SK-N-SH (cell line): Measurements from ENCODE around the gene ETS1. TPM values are rescaled to one million over a fixed set of nuclear protein-coding genes. Genes with fewer than 3 reads are reported as not detected.

Experiments
- CTCF ChIA-PET: fragments of 300-600, 350-600 bp; formaldehyde crosslinking; extraction: SDS; loops from one replicate; lab custom pipeline; 2021; lab: Yijun Ruan, JAX
- POLR2A ChIA-PET: fragments of 350-600 bp; sonication (Branson Sonifier 250); formaldehyde crosslinking; extraction: SDS; loops from one replicate; lab custom pipeline; 2020; ENCODE audit warnings: antibody characterized with exemption, inconsistent platforms; lab: Yijun Ruan, JAX
- DNase-seq: peaks from one replicate; pipeline ENCODE4 v3.0.0; 2012
- H2AFZ ChIP-seq: fragments of 200-600 bp; sonication (generic); 2 replicates; pipeline ENCODE4 v1.8.1; 2016; ENCODE audit warnings: antibody characterized with exemption, mild to moderate bottlenecking, low read depth
- H3F3A ChIP-seq: fragments of 200-600 bp; sonication (generic); replicated peaks from 2 replicates; pipeline ENCODE3; 2016; ENCODE audit warnings: antibody characterized with exemption, mild to moderate bottlenecking; ENCODE audit not compliant: insufficient read depth
- H3K27ac ChIP-seq, 2 experiments: fragments of 200-500 bp in 1 of 2; fragments of 200-600 bp in 1 of 2; sonication (Bioruptor generic) in 1 of 2; sonication (generic), shearing (Covaris generic) in 1 of 2; 2 replicates each; pipeline versions ENCODE4 v1.5.1 to v1.6.1; 2014 to 2016; ENCODE audit warnings: low read depth in 2 of 2, inconsistent platforms in 1 of 2, low read length in 1 of 2, mild to moderate bottlenecking in 1 of 2, mixed read lengths in 1 of 2
- H3K27me3 ChIP-seq: fragments of 200-600 bp; sonication (generic), shearing (Covaris generic); 2 replicates; pipeline ENCODE4 v1.6.1; 2016; ENCODE audit warnings: mixed run types; ENCODE audit not compliant: insufficient read depth
- H3K36me3 ChIP-seq, 2 experiments: fragments of 200-500 bp in 1 of 2; fragments of 200-600 bp in 1 of 2; sonication (Bioruptor generic) in 1 of 2; sonication (generic) in 1 of 2; replicated peaks in 1 of 2; 2 replicates each; pipeline versions ENCODE3 to v1.5.1; 2014 to 2016; ENCODE audit warnings: low read length in 1 of 2, mild to moderate bottlenecking in 1 of 2; ENCODE audit not compliant: insufficient read depth in 2 of 2, control insufficient read depth in 1 of 2
- H3K4me1 ChIP-seq, 2 experiments: fragments of 200-500 bp in 1 of 2; fragments of 200-600 bp in 1 of 2; sonication (Bioruptor generic) in 1 of 2; sonication (generic), shearing (Covaris generic) in 1 of 2; 2 replicates each; pipeline versions ENCODE4 v1.5.1 to v1.6.1; 2014 to 2016; ENCODE audit warnings: low read depth in 1 of 2, low read length in 1 of 2, mixed run types in 1 of 2; ENCODE audit not compliant: insufficient read depth in 2 of 2, control insufficient read depth in 1 of 2
- H3K4me2 ChIP-seq: fragments of 200-600 bp; sonication (generic), shearing (Covaris generic); 2 replicates; pipeline ENCODE4 v1.6.1; 2017; ENCODE audit warnings: mixed run types
- H3K4me3 ChIP-seq, 2 experiments: fragments of 200-500 bp in 1 of 2; fragments of 200-600 bp in 1 of 2; sonication (Bioruptor generic) in 1 of 2; sonication (generic), shearing (Covaris generic) in 1 of 2; 2 replicates each; pipeline versions ENCODE4 v1.5.1 to v1.8.1; 2014 to 2016; ENCODE audit warnings: low read depth in 2 of 2, inconsistent platforms in 1 of 2, low read length in 1 of 2, mild to moderate bottlenecking in 1 of 2, mixed read lengths in 1 of 2, moderate library complexity in 1 of 2
- H3K79me2 ChIP-seq: fragments of 200-600 bp; sonication (generic); 2 replicates; pipeline ENCODE4 v1.8.1; 2017; ENCODE audit warnings: mild to moderate bottlenecking; ENCODE audit not compliant: insufficient read depth
- H3K9ac ChIP-seq: fragments of 200-600 bp; sonication (generic); 2 replicates; pipeline ENCODE4 v1.6.1; 2017; ENCODE audit warnings: mixed run types
- H3K9me2 ChIP-seq: fragments of 200-600 bp; sonication (generic); 2 replicates; pipeline ENCODE4 v1.6.1; 2017; ENCODE audit warnings: mixed run types
- H3K9me3 ChIP-seq: fragments of 200-600 bp; sonication (generic); 2 replicates; pipeline ENCODE4 v1.6.1; 2017; ENCODE audit warnings: mixed run types, mild to moderate bottlenecking, moderate library complexity
- H4K20me1 ChIP-seq: fragments of 200-600 bp; sonication (generic); 2 replicates; pipeline ENCODE4 v1.6.1; 2017; ENCODE audit warnings: mild to moderate bottlenecking, mixed run types; ENCODE audit not compliant: insufficient read depth
- ELF1 ChIP-seq: IDR thresholded peaks from 2 replicates; pipeline ENCODE4 v1.4.0; 2012
- FOXM1 ChIP-seq: IDR thresholded peaks from 2 replicates; pipeline ENCODE4 v1.4.0; 2012; ENCODE audit warnings: low read depth, mild to moderate bottlenecking
- GATA2 ChIP-seq: sonication (generic); formaldehyde crosslinking; IDR thresholded peaks from 2 replicates; pipeline ENCODE4 v1.5.0; 2020; ENCODE audit warnings: mild to moderate bottlenecking, missing genetic modification reagents
- MEF2A ChIP-seq: IDR thresholded peaks from 2 replicates; pipeline ENCODE4 v1.4.0; 2012; ENCODE audit warnings: low read depth, borderline replicate concordance
- RAD21 ChIP-seq: IDR thresholded peaks from 2 replicates; pipeline ENCODE4 v1.6.1; 2012; ENCODE audit warnings: mild to moderate bottlenecking, low read length
- RCOR1 ChIP-seq: fragments of 150-350 bp; IDR thresholded peaks from 2 replicates; pipeline ENCODE4 v1.6.1; 2017; ENCODE audit warnings: antibody characterized with exemption, low read length
- RFX5 ChIP-seq: IDR thresholded peaks from 2 replicates; pipeline ENCODE4 v1.6.1; 2012; ENCODE audit warnings: mild to moderate bottlenecking, improper control_type of control experiment, low read length
- SIN3A ChIP-seq: IDR thresholded peaks from 2 replicates; pipeline ENCODE4 v1.6.1; 2012; ENCODE audit warnings: low read depth, mild to moderate bottlenecking, low read length, moderate library complexity, borderline replicate concordance
- TEAD4 ChIP-seq: IDR thresholded peaks from 2 replicates; pipeline ENCODE4 v1.4.0; 2012; ENCODE audit warnings: mild to moderate bottlenecking, borderline replicate concordance; ENCODE audit not compliant: insufficient read depth
- WGBS: methylation state at CpG from one replicate; pipeline ENCODE4 v1.1.6; 2017; ENCODE audit warnings: low lambda C conversion rate; 5-methylcytosine and 5-hydroxymethylcytosine counted together
- polyA plus RNA-seq, 3 experiments: library from polyadenylated mRNA; depleted of rRNA; stranded (reverse); fragments of >200 nt; gene quantifications; 2 replicates each; pipeline ENCODE4 v1.2.3, GENCODE V29; 2012
- TF ChIP-seq, protein P1 (sequence below): IDR thresholded peaks from 2 replicates; pipeline ENCODE4 v1.6.1; 2012; ENCODE audit warnings: mild to moderate bottlenecking, low read depth, low read length, moderate library complexity
- TF ChIP-seq, protein P2 (sequence below): fragments of 150-350 bp; IDR thresholded peaks from 2 replicates; pipeline ENCODE4 v1.6.1; 2017; ENCODE audit warnings: antibody characterized with exemption, low read length, low read depth, borderline replicate concordance

ETS1 gene
- polyA plus RNA-seq, 1 of the 3 experiments (the other 2 are of a cell fraction): 14.5 TPM

DNA sequence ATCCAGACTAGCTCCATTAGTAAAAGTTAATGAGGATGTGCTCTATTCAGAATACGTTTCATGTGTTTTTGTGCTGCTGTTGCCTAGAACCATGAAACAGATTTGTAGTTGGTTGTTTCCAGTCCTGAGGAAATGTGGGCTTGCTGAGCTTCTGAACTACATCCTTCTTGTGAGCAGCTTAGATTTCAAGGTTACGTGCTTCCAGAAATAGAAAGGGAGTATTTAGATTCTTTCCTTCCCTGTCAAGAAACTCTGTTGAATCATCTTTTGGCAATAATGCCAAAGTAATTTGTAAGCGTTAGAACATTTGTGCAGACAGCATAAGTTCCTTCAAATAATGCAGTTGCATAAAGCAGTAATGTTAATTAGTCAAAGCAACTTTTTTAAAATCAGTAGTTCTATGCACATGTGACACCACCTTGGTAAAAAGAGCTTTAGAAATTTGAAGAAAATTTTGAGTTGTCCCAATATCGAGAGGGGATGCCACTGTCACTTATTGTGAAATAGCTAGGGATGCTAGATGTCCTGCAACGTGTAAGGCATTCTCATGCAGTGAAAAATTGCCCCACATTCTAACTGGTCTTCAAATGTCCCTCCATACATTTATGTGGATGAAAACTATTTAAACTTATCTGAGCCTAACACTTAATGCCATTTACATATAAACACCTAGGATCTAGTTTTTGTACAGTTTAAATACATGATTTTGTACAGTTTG is 169.6 kb downstream of the ETS1 start (continued):
- 0 out of 2 replicates have a peak, but pooled peaks have one; percentile 28 for TF ChIP-seq FOXM1
- TF ChIP-seq, protein P1, sequence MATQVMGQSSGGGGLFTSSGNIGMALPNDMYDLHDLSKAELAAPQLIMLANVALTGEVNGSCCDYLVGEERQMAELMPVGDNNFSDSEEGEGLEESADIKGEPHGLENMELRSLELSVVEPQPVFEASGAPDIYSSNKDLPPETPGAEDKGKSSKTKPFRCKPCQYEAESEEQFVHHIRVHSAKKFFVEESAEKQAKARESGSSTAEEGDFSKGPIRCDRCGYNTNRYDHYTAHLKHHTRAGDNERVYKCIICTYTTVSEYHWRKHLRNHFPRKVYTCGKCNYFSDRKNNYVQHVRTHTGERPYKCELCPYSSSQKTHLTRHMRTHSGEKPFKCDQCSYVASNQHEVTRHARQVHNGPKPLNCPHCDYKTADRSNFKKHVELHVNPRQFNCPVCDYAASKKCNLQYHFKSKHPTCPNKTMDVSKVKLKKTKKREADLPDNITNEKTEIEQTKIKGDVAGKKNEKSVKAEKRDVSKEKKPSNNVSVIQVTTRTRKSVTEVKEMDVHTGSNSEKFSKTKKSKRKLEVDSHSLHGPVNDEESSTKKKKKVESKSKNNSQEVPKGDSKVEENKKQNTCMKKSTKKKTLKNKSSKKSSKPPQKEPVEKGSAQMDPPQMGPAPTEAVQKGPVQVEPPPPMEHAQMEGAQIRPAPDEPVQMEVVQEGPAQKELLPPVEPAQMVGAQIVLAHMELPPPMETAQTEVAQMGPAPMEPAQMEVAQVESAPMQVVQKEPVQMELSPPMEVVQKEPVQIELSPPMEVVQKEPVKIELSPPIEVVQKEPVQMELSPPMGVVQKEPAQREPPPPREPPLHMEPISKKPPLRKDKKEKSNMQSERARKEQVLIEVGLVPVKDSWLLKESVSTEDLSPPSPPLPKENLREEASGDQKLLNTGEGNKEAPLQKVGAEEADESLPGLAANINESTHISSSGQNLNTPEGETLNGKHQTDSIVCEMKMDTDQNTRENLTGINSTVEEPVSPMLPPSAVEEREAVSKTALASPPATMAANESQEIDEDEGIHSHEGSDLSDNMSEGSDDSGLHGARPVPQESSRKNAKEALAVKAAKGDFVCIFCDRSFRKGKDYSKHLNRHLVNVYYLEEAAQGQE: no peak
- TF ChIP-seq RAD21: no peak
- TF ChIP-seq TEAD4: peak; percentile 48; the same call in 1 of the 2 replicates
- TF ChIP-seq, protein P2, sequence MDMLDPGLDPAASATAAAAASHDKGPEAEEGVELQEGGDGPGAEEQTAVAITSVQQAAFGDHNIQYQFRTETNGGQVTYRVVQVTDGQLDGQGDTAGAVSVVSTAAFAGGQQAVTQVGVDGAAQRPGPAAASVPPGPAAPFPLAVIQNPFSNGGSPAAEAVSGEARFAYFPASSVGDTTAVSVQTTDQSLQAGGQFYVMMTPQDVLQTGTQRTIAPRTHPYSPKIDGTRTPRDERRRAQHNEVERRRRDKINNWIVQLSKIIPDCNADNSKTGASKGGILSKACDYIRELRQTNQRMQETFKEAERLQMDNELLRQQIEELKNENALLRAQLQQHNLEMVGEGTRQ: no peak

DNA sequence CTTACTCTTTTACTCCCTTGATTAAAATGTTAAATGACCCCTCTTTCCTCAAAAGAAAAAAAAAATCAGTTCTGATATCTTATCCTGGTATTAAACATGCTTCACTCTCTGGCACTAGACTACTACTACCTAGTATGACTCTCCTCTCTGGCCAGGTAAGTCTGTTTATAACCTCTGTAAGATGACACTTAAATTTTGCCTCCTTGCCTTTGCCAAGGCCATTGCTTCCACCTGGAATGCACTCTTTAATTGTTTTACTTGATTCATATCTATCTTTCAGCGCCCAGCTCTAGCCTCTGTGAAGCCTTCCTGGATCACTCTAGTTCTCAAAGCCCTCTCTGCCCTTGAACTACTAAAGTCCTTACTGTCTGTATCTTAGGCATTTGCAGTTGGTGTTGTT is 170.4 kb downstream of the ETS1 start:
- Histone ChIP-seq H3K9ac (peak overlapping the region; percentile 38; the same call in 1 of the 2 replicates), H3K27me3 (no peaks in the 10 kb centered on the region), H2AFZ (no peak overlapping the region; the same call in 1 of the 2 replicates), H3K4me3 (no peak overlapping the region), H3F3A (peaks cover 19% of the 10 kb centered on the region), H3K27ac (peak overlapping the region; percentile 47 to 86), H3K36me3 (no peaks in the 10 kb centered on the region), H4K20me1 (no peaks in the 10 kb centered on the region), H3K4me2 (no peak overlapping the region), H3K9me3 (no peaks in the 10 kb centered on the region), H3K4me1 (peaks cover 26 to 30% of the 10 kb centered on the region in 2 experiments; a peak in 3 of 4 replicates), H3K9me2 (no peaks in the 10 kb centered on the region), H3K79me2 (no peaks in the 10 kb centered on the region; the same call in 1 of the 2 replicates)
- TF ChIP-seq RCOR1 (no peak), ELF1 (no peak), MEF2A (no peak), GATA2 (no peak), SIN3A (no peak), RFX5 (no peak)
- TF ChIP-seq, protein P2: no peak
- POLR2A ChIA-PET: no interaction called here
- CTCF ChIA-PET: interaction anchor here (1.0 to 1.8 kb wide), 4 partner anchors 200 to 259 kb away, joined by 3 to 4 read pairs (median 4); no protein-coding TSS in a partner anchor
- 88% methylated on average over 1 of the region's 1 CpG for WGBS
- no peak for DNase-seq
